HepG2 (cell line): ENCODE data around the gene MYCBP2. TPM values are rescaled to one million over a fixed set of nuclear protein-coding genes. Genes with fewer than 3 reads are reported as not detected.

Experiments used
- ATAC-seq: fragments of 200-7000 bp; cut with Tn5 transposase; 3 replicates; pipeline ENCODE4 v1.9.1; 2020; ENCODE audit warnings: mild to moderate bottlenecking, moderate library complexity
- BruUV-seq: library from RNA; stranded (reverse); fragments of 400-500 nt; replicated peaks from 2 replicates; lab custom pipeline; 2021; lab: Mats Ljungman, UMichigan
- CTCF ChIA-PET: fragments of 300-600 bp; formaldehyde crosslinking; extraction: SDS; loops from one replicate; lab custom pipeline; 2021; ENCODE audit warnings: low total read pairs, inconsistent platforms, low intra/inter-chr PET ratio; lab: Yijun Ruan, JAX
- POLR2A ChIA-PET: fragments of 350-600 bp; sonication (Branson Sonifier 250); formaldehyde crosslinking; loops from one replicate; lab custom pipeline; 2020; ENCODE audit warnings: antibody characterized with exemption, inconsistent platforms; lab: Yijun Ruan, JAX
- DNase-seq: peaks from one replicate; pipeline ENCODE4 v3.0.0-alpha.2; 2015; ENCODE audit warnings: low spot score
- FAIRE-seq: peaks from 3 replicates; lab custom pipeline; 2011; peaks lifted over from hg19 to GRCh38; lab: Jason Lieb, UNC
- H2AFZ ChIP-seq: one replicate; pipeline ENCODE4 v1.6.1; 2011; ENCODE audit warnings: low read length, inconsistent platforms
- H3K27ac ChIP-seq: fragments of 300-600 bp; 3 replicates; pipeline ENCODE4 v1.8.0; 2011; ENCODE audit warnings: mixed run types, mild to moderate bottlenecking, mixed read lengths, low read length, inconsistent platforms; ENCODE audit not compliant: insufficient read depth; ENCODE audit errors: extremely low read length
- H3K27me3 ChIP-seq, 2 experiments: fragments of 200-600 bp in 1 of 2; 2 replicates in 1 of 2; 3 replicates in 1 of 2; pipeline versions ENCODE4 v1.6.0 to v1.8.0; 2011; ENCODE audit warnings: low read length in 2 of 2, mild to moderate bottlenecking in 2 of 2, moderate library complexity in 2 of 2, inconsistent platforms in 1 of 2; ENCODE audit not compliant: insufficient read depth in 2 of 2, control insufficient read depth in 1 of 2
- H3K36me3 ChIP-seq, 2 experiments: fragments of 200-600 bp in 1 of 2; replicated peaks in 1 of 2; 2 replicates in 1 of 2; 3 replicates in 1 of 2; pipeline versions ENCODE4 v1.5.1 to v1.8.0; 2011; ENCODE audit warnings: low read length in 2 of 2, inconsistent platforms in 1 of 2; ENCODE audit not compliant: insufficient read depth in 2 of 2, control insufficient read depth in 1 of 2
- H3K4me1 ChIP-seq: 2 replicates; pipeline ENCODE4 v1.5.1; 2012; ENCODE audit warnings: low read length, inconsistent platforms; ENCODE audit not compliant: insufficient read depth
- H3K4me2 ChIP-seq: 2 replicates; pipeline ENCODE4 v1.6.0; 2011; ENCODE audit warnings: low read depth, low read length, inconsistent platforms
- H3K4me3 ChIP-seq, 3 experiments: fragments of 200-600 bp in 1 of 3; sonication (generic), shearing (Covaris generic) in 1 of 3; replicated peaks in 1 of 3; 2 replicates each; pipeline ENCODE4 v1.5.1; 2011 to 2016; ENCODE audit warnings: low read length in 3 of 3, inconsistent platforms in 2 of 3, low read depth in 2 of 3, mild to moderate bottlenecking in 2 of 3, control low read depth in 1 of 3, mixed read lengths in 1 of 3; ENCODE audit not compliant: insufficient read depth in 1 of 3
- H3K79me2 ChIP-seq: one replicate; pipeline ENCODE4 v1.6.1; 2011; ENCODE audit warnings: low read length, inconsistent platforms; ENCODE audit not compliant: insufficient read depth
- H3K9ac ChIP-seq: 2 replicates; pipeline ENCODE4 v1.6.0; 2011; ENCODE audit warnings: mild to moderate bottlenecking, low read depth, low read length, inconsistent platforms; ENCODE audit not compliant: insufficient read depth
- H3K9me3 ChIP-seq: 2 replicates; pipeline ENCODE4 v1.5.1; 2012; ENCODE audit warnings: mild to moderate bottlenecking, low read length
- H4K20me1 ChIP-seq: 2 replicates; pipeline ENCODE4 v1.6.0; 2011; ENCODE audit warnings: inconsistent platforms, mild to moderate bottlenecking, low read length, moderate library complexity; ENCODE audit not compliant: insufficient read depth
- EZH2 ChIP-seq: conservative IDR thresholded peaks from 2 replicates; pipeline ENCODE4 v1.6.1; 2012; ENCODE audit warnings: mild to moderate bottlenecking, low read depth, low read length, moderate library complexity
- KAT2B ChIP-seq: fragments of 150-350 bp; IDR thresholded peaks from 2 replicates; pipeline ENCODE4 v1.6.1; 2014; ENCODE audit warnings: low read depth, low read length, borderline replicate concordance
- POLR2A ChIP-seq, 2 experiments: IDR thresholded peaks; 2 replicates each; pipeline ENCODE4 v1.6.1; 2011; ENCODE audit warnings: low read depth in 2 of 2, low read length in 2 of 2, mild to moderate bottlenecking in 1 of 2, moderate library complexity in 1 of 2; ENCODE audit not compliant: insufficient read depth in 1 of 2
- TBX2 ChIP-seq: sonication (generic); formaldehyde crosslinking; IDR thresholded peaks from 2 replicates; pipeline ENCODE4 v1.5.0; 2020; ENCODE audit warnings: missing genetic modification reagents, mild to moderate bottlenecking, borderline replicate concordance
- ZNF337 ChIP-seq: sonication (generic); formaldehyde crosslinking; IDR thresholded peaks from 2 replicates; pipeline ENCODE4 v1.5.1; 2020; ENCODE audit warnings: missing genetic modification reagents, low read depth, mild to moderate bottlenecking, borderline replicate concordance
- ZNF747 ChIP-seq: sonication (generic); formaldehyde crosslinking; IDR thresholded peaks from 2 replicates; pipeline ENCODE4 v1.8.1; 2023; ENCODE audit warnings: missing genetic modification reagents, mild to moderate bottlenecking, borderline replicate concordance
- ZNF75D ChIP-seq: sonication (generic); formaldehyde crosslinking; IDR thresholded peaks from 2 replicates; pipeline ENCODE4 v1.8.1; 2023; ENCODE audit warnings: missing genetic modification reagents, mild to moderate bottlenecking, borderline replicate concordance
- ZSCAN29 ChIP-seq: sonication (generic); formaldehyde crosslinking; conservative IDR thresholded peaks from 2 replicates; pipeline ENCODE4 v1.4.0; 2020; ENCODE audit warnings: mild to moderate bottlenecking, missing genetic modification reagents
- WGBS: methylation state at CpG from one replicate; pipeline ENCODE4 v1.1.6; 2017; ENCODE audit warnings: low lambda C conversion rate; 5-methylcytosine and 5-hydroxymethylcytosine counted together
- in situ Hi-C: cut with HindIII; loops from 2 replicates; pipeline ENCODE4 v1.10.0; 2017; ENCODE audit warnings: low pct_unique_long_range_greater_than_20kb; ENCODE audit not compliant: extremely low pct_ligation_motif_present
- intact Hi-C: fragments of 100-400 bp; cut with micrococcal nuclease; formaldehyde crosslinking; loops from one replicate; pipeline ENCODE4 v1.10.0; 2022; ENCODE audit not compliant: unreplicated experiment
- polyA plus RNA-seq, 8 experiments: library from polyadenylated mRNA; depleted of rRNA in 3 of 8; stranded (reverse) in 7 of 8; unstranded in 1 of 8; fragments of >200 nt; fragmentation: Illumina TruSeq in 4 of 8; extraction: Trizol in 4 of 8; gene quantifications; 2 replicates each; pipeline versions ENCODE4 v1.2.1 to v1.2.3, GENCODE V29; 2011 to 2016; ENCODE audit warnings: low read depth in 4 of 8, missing spikeins in 1 of 8, mixed read lengths in 1 of 8; ENCODE audit not compliant: insufficient read depth in 1 of 8
- total RNA-seq, 5 experiments: library from RNA; depleted of rRNA; stranded (reverse); fragments of >200 nt; fragmentation: Illumina TruSeq; extraction: Trizol; gene quantifications; 2 replicates each; pipeline ENCODE4 v1.2.3, GENCODE V29; 2016; ENCODE audit warnings: low read depth in 1 of 5
- TF ChIP-seq, protein P1 (sequence below): fragments of 450-650 bp; IDR thresholded peaks from 2 replicates; pipeline ENCODE4 v1.6.1; 2016
- TF ChIP-seq, protein P2 (sequence below): sonication (generic); formaldehyde crosslinking; IDR thresholded peaks from 2 replicates; pipeline ENCODE4 v1.4.0; 2020; ENCODE audit warnings: mild to moderate bottlenecking, low read depth, missing genetic modification reagents

The MYCBP2 gene
- total and polyA plus RNA-seq, 2 of the 13 experiments (the other 11 are each of a cell fraction or from before 2014, with no cell fraction given): 16.3 to 35.3 TPM

DNA sequence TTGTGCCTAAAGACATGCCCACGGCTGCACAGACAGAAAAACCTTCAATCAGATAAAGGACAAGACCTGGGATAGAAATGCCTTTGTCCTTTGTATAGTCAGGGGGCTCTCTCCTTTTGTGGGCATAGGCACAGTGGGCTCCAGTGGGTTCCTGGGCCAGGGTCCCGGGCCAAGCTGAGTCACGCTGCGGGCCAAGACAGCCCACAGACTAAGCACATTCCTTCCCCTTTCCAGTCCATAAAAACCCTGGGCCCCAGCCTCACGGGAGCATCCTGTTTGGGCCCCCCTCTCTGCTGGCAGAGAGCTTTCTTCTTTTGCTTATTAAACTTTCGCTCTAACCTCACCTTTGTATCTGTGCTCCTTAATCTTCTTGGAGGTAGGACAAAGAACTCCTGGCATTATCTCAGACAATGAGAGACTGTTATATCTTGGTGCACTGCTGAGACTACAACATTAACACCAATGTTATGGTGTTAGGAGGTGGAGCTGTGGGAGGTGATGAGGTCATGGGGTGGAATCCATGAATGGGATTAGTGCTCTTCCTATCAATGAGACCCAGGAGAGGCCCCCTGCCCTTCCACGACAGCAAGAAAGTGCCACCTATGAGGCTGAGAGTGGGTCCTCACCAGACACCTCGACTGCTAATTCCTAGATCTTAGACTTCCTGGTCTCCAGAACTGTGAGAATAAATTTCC, 279.1 kb downstream of the MYCBP2 start (continued):
- TF ChIP-seq, protein P1, sequence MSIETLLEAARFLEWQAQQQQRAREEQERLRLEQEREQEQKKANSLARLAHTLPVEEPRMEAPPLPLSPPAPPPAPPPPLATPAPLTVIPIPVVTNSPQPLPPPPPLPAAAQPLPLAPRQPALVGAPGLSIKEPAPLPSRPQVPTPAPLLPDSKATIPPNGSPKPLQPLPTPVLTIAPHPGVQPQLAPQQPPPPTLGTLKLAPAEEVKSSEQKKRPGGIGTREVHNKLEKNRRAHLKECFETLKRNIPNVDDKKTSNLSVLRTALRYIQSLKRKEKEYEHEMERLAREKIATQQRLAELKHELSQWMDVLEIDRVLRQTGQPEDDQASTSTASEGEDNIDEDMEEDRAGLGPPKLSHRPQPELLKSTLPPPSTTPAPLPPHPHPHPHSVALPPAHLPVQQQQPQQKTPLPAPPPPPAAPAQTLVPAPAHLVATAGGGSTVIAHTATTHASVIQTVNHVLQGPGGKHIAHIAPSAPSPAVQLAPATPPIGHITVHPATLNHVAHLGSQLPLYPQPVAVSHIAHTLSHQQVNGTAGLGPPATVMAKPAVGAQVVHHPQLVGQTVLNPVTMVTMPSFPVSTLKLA: no peak
- TF ChIP-seq KAT2B (no peak), EZH2 (no peak)

DNA sequence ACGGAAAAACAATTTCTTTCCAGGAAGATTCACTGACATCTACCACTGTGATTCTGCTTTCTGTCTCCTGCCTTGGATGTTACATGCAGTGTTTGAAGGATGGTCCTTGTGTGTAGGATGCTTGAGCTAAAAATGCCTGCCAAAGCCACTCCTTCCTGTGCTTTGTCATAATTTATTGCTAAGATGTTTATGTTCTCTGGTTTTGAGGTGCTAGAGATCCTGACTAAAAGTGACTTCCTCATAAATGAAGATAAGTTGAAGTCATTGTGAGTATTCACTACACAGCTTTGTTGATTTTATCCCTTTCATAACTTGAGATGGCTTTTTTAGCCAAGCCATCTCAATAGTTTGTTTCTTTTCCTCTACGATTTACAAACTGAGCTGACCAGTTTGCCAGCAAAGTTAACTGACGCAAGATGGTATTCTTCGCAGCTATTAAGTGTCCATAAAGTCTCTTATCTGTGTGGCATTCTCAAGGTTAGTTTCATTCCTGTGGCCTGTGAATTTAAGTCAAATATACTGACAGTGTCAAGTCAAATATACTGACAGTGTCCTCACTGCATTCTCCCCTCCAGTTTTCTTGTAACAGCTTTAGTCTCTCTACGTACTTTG, 284.2 kb downstream of the MYCBP2 start:
- Histone ChIP-seq H2AFZ (no peak overlapping the region), H3K9ac (no peak overlapping the region), H3K79me2 (no peaks in the 10 kb centered on the region), H4K20me1 (no peaks in the 10 kb centered on the region), H3K4me1 (no peaks in the 10 kb centered on the region), H3K36me3 (peaks cover 0 to 2% of the 10 kb centered on the region in 2 experiments; a peak in 3 of 5 replicates), H3K4me2 (no peak overlapping the region), H3K27me3 (no peaks in the 10 kb centered on the region), H3K4me3 (no peak overlapping the region), H3K27ac (no peak overlapping the region), H3K9me3 (no peaks in the 10 kb centered on the region)
- ATAC-seq: no peak
- TF ChIP-seq, protein P2, sequence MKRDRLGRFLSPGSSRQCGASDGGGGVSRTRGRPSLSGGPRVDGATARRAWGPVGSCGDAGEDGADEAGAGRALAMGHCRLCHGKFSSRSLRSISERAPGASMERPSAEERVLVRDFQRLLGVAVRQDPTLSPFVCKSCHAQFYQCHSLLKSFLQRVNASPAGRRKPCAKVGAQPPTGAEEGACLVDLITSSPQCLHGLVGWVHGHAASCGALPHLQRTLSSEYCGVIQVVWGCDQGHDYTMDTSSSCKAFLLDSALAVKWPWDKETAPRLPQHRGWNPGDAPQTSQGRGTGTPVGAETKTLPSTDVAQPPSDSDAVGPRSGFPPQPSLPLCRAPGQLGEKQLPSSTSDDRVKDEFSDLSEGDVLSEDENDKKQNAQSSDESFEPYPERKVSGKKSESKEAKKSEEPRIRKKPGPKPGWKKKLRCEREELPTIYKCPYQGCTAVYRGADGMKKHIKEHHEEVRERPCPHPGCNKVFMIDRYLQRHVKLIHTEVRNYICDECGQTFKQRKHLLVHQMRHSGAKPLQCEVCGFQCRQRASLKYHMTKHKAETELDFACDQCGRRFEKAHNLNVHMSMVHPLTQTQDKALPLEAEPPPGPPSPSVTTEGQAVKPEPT (CRISPR knock-in tag): no peak
- TF ChIP-seq ZNF75D (CRISPR knock-in tag) (no peak), ZNF337 (CRISPR knock-in tag) (no peak), ZSCAN29 (no peak), POLR2A (IDR thresholded peaks at IDR 0.05; ENCODE audit: insufficient read depth in 1 of 2, low read depth in 2 of 2, low read length in 2 of 2) (no peak), TBX2 (CRISPR knock-in tag) (no peak), ZNF747 (CRISPR knock-in tag) (no peak)
- ChIA-PET CTCF (no interaction called here), POLR2A (no interaction called here)
- 95% methylated on average over 5 of the region's 5 CpGs for WGBS
- BruUV-seq: no TSS peak
- FAIRE-seq: no peak
- DNase-seq: no peak
- intact Hi-C loops: no loop called here
- in situ Hi-C loops: no loop called here
